HG03196 (cell line): ENCODE data around the gene MUC16.

ENCODE experiments used
- ATAC-seq: cut with Tn5 transposase; IDR thresholded peaks from one replicate; pipeline ENCODE4 v1.9.1; 2021; ENCODE audit not compliant: unreplicated experiment

MUC16 gene

GRCh38 chr19:9009431-9009830 lies 778 bp downstream of the MUC16 start:
- ATAC-seq = no peak

GRCh38 chr19:9008667-9009066 lies 1.5 kb downstream of the MUC16 start:
- no peak for ATAC-seq

DNA sequence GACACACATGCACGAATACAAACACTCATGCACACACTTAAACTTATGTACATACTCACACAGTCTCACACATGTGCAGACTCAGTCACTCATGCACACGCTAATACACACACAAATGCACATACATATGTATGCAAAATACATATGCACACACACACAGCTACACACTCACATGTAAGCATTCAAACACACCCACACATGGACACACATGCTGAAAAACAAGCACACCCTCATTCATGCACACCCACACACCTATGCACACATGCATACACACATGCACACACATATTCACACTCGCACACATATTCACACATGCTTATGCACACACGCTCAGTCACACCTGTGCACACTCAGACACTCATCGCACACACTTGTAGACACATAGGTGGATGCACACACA lies 9.3 kb downstream of the MUC16 start:
- no peak for ATAC-seq

- ATAC-seq = no peak
Measured at GRCh38 chr19:8988204-8988603, 22.0 kb downstream of the MUC16 start.

- ATAC-seq = no peak
Measured at GRCh38 chr19:8986296-8986695, 23.9 kb downstream of the MUC16 start.

- ATAC-seq = no peak
Measured at GRCh38 chr19:8973501-8974091, 36.6 kb downstream of the MUC16 start.

DNA sequence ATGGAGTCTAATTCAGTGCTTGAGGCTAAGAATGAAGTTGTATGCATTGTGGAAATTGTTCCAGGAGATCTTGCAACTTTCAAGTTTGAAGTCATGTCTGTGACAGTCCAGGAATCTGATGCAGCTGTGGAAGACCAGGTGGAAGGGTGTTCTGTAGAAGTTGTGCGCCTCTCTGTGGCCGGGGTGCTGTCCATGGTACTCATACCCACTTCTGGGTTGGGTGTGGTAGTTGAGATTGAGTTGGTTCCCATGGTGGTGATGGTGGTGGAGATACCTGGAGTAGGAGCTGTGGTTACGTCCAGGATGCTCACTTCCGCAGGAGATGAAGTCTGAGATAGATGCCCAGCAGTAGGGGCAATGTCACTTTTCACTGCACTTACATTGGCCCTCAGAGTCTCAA lies 44.3 kb downstream of the MUC16 start:
- no peak for ATAC-seq
